ENCODE data around the gene ENHO.

Gene ENHO

DNA sequence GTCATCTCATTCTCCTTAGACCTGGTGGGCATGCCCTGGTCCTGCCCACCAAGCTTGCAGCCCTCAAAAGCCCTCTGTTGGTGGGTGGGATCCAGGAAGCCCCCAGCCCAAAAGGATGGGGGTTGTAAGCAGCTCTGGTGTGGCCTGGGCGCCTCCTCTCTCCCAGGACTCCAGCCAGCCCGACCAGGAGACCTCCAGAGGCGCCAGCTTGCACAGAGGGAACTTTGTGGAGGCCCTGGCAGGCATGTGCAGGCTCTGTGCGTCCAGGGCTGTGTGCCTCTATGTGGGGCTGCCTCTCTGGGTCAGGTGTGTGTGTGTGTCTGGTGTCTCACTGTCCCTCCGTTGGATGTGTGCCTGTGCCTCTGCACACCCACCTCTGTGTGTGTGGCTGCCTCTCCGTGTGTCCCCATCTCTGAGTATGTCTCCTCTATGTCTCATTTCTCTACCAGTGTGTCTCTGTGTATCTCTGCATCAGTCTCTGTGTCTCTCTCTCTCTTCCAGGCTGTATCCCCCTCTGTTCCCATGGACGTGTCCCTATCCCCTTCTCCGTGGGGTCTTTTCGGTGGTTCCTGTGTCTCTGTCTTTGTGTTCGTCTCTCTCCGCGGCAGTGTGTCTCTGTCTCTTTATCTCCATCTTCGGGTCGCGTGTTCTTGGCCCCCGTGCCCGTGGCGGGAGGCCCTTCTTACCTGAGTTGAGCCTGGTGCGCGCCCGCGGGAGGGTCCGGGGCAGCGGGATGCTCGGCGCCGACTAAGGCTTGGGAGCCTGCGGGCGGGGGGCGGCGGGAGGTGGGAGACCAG, 501 bp downstream of the ENHO start:
- DNase-seq, result no peak

DNA sequence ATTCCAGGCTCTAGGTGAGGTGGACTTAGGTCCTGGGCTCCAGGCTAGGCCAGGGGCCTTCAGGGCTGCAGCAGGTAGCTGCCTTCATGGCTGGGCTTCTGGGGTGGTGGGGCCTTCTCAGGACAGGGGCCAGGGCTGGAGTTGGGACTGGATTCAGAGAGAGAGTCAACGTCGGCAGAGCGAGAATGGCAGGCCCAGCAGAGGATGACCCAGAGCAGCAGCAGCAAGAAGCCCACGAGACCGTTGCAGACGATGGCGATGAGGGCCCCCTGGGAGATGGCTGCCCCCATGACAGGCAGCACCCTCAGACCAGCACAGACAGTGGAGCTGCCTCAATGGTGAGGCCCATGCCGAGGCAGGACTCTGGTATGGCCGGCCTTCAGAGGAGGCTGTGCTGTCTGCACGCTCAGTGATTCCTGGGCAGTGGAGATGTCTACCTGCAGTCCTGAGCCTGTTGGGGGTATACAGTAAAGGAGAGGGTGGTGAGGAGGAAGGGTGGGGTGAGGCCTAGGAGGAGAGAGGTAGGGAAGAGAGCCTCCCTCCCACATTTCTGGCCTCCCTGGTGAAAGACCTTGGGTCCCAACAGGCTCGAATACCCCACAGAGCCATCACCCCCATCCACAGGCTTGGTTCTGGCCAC, 1.3 kb downstream of the ENHO start:
- DNase-seq, result no peak

DNA sequence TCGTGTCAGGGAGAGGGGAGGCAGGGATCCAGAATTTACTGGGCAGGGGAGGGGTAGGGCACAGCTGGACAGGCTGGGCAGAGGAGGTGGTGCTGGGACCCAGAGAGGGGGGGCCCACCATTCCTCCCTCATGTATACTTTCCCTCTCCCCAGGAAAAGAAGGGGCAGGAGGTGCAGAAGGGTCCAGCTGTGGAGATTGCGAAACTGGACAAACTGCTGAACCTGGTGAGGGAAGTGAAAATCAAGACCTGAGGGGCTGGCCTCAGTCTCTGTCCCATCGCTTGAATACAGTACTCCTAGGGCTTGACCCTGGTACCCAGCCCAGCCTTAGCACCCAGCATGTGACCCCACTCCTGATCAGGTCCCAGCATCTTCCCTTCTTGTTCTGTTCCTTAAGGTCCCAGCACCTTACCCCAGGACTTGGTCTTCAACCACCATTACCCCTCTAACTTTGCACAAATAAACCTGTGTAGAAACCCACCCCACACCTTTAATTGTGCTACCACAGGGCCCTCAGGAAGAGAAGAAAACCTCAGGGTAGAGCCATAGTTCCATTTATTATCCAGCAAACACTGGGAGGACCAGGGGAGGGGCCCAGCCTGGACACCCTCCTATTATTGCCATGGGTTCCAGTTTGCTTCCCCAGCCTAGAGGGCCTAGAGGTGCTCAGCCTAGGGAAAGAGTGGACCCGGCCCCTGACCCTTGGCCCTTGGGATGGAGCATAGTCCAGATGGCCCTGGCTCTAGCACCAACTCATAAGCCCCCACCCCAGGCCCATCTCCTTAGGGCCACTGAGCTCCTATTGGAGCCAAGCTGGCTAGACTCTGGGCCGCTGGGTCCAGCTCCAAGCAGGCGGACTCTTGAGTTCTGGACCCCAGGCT, 2.0 kb downstream of the ENHO start:
- DNase-seq, result no peak

GRCh38 chr9:34520096-34520495, 2.7 kb downstream of the ENHO start:
- DNase-seq, result no peak

DNA sequence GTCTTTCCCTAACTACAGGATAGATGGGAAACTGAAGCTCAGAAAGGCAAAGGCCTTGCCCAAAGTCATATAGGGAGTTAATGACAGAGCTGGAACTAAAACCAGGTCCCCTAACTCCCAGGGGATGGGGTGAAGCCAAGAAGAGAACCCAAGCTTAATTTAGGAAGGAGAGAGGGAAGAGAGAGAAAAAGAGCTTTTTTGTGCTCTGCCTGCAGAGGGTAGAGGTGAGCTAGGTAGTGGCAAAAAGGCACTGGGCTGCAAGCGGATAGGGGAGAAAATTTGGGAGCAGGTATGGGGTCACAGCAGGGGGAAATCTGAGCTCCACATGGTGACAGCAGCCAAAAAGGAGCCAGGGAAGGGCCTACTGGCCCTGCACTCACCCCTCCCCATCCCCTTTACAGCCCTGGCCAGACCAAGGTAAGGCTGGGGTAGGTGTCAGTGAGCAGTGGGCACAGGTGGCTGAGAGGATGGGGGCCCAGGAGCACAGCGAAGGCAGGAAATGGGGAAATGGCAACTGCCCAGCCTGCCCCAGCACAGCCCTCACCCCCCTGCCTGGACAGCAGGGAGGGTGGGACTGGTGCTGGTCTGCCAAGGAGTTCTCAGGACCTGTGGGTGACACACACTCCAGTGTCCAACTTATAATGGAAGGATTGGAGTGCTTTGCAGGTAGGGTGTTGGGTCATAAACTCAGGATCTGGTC, 3.3 kb downstream of the ENHO start:
- no peak for DNase-seq

GRCh38 chr9:34518896-34519295, 3.9 kb downstream of the ENHO start:
- no peak for DNase-seq

GRCh38 chr9:34518110-34518616, 4.6 kb downstream of the ENHO start:
- no peak for DNase-seq

DNA sequence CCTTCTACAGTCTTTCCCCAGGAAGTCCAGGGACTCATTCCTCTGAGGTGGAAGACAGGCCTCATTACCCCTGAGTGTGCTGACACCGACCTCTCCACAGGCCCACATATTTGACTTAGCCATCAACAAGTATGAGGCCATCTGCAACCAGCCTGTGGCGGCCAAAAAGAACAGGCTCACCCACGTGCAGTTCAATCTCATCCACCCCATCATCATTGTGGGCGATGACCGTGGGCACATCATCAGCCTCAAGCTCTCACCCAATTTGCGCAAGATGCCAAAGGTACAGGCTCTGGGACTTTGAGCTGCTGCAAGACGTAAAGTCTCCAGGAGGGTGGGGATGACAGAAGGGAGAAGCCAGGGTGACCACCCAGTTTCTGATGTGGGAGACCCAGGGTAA, 5.6 kb downstream of the ENHO start:
- DNase-seq, result no peak

- no peak for DNase-seq
Observed at GRCh38 chr9:34515959-34516358, 6.8 kb downstream of the ENHO start.

DNA sequence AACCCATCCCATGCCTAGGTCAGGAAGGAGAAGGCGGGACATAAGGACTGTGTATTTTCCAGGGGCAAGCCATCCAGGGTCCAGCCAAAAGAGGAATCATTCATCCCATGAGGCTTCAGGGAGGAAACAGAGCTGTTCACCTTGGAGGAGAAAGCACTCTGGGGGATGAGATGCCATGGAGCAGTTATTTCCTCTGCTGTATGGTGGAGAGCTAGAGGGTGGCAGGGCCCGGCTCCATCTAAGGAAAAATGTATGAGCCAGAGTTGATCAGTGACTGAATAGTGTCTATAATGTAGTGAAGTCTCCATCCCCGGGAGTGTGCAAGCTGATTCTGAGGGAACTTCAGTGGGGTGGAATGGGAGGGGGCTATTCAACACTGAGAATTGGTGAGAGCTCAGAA, 8.0 kb downstream of the ENHO start:
- DNase-seq, result no peak

GRCh38 chr9:34514401-34514800, 8.4 kb downstream of the ENHO start:
- no peak for DNase-seq

GRCh38 chr9:34513567-34514214, 9.1 kb downstream of the ENHO start:
- DNase-seq, result no peak

DNA sequence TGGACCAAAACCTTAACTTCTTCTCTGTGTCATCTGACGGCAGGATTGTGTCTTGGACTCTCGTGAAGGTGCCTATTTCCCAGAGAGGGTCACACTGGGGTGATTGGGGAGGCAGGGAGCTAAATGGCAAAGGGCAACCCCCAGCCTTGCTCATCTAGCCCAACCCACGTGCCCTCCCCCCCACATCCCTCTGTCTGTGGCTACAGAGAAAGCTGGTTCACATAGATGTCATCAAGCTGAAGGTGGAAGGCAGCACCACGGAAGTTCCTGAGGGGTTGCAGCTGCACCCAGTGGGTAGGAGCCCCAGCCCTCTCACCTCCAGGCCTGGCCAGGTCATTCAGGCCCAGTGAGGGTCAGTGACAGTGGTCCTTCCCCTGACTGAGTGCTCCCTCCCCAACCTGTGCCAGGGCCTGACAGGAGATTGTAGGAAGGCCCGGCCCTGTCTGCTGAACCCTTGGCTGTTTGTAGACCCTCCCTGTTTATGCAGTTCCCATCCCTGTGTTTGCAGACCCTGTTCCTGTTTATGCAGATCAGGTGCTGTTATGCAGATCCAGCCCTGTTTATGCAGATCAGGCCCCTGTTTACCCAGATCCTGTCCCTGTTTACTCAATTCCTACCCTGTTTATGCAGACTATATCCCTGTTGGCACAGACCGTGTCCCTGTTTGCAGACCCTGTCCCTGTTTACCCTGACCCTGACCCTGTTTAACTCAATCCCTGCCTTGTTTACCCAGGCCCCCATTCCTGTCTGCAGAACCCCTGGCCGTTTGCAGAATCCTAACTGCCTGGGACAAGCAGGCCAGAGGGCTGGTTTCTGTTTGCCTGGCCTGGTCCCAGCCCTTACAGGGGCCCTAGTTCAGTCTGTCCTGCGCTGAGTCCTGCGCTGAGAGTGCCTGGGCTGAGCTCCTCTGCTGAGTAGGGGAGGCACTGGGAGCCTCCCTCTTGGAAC, 10.4 kb downstream of the ENHO start:
- no peak for DNase-seq

DNA sequence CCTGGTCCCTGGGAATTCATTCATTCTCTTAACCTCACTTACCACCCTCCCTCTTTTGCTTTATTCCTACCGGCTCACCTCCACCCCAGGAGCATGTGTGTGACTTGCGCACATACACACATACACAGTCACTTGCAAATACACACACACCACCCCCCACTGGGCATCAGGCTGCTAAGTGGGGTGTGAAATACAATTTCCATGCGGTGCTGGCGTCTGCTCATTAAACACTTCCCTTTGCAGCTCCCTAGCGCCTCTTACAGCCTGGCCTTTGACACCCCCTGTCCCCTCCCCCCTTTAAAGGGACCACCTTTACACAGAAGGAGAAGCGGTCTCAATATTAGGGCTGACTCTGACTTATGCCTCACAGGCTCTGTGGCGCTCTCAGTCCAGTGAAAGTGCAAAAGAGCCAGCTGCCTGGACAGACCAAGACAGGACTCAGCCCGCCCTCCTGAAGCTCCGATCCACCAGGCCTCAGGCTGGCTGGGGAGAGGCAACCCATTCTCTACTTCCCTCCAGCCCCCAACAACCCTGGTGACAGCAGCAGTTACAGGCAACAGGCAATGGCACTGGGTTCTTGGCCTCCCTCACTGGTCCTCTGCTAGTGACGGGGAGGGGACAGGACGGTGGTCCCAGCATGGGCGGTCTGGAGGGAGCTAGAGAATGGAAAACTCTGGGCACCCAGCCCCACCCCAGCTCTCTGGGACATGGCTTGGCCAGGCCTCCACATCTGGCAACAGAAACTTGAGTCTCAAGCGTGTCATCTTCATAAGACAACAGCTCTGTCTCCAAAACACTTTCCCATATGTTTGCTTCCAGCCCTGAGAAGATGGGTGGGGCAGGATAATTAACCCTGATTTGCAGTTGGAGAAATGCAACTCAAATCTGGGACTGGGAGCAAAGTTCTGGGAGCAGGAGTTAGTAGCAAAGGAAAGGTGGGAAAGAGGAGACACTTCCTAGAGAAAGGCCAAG, 12.0 kb downstream of the ENHO start:
- no peak for DNase-seq

- DNase-seq, result no peak
Observed at GRCh38 chr9:34508951-34509350, 13.8 kb downstream of the ENHO start.

DNA sequence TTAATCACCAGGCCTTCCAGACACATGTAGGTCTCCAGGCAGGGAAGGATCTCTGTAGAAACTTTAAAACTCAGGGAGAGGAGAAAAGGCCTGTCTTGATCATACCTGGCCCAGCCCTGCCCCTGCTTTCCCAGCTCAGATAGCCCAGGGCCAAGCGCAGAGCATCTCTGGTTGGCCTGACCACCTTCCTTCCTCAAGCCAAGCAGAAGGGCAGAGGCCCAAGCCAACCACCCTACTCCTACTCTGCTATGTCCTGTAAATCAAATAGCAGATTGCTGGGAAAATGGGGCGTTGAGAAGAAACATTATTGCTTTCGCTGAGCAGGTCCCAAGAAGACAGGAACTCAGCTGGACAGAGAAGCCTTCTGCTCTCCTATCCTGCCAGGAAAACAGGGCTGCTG, 14.3 kb downstream of the ENHO start:
- no peak for DNase-seq

DNA sequence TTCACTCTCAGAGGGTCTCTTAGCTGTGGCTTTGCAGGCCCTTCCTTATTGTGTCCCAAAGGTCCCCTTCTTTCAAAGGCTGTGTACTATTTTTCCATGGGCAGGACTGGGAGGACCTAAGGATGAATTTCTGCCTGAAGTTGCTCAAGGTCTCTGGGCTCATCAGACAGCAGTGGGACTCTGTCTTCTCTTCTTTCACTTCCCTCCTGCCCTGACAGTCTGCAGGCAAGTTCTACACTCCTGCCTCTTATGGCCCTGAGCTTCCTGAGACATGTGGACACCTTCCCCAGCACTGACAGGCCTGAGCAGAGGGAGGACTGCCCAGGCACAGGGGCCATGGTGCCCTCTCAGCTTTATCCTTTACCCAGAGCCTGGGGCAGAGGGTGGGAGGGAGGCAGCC, 14.8 kb downstream of the ENHO start:
- DNase-seq, result no peak

DNA sequence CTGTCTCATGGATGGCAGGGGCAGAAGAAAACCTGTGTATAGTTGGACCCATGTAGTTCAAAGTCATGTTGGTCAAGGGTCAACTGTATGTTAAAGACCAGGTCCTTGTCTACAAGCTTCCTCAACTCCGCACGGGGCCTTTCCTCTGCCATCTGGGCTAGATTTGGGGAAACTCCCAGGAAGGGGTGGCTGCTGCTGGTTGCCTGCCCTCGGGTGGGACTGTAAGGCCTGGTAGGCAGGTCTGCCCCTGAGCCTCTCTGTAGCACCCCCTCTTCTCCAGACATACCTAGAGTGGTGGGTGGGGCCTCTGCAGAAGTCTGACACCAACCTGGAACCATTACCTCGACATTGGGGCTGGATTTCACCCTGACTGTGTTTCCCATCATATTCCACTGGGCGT, 15.2 kb downstream of the ENHO start:
- DNase-seq, result no peak

- DNase-seq, result no peak
Observed at GRCh38 chr9:34506623-34507022, 16.2 kb downstream of the ENHO start.

Data from NCI-H510A treated with DMSO at 0.1 percent for 48 hours (cell line).